ENCODE measurements around the gene IRF6.

IRF6 gene

DNA sequence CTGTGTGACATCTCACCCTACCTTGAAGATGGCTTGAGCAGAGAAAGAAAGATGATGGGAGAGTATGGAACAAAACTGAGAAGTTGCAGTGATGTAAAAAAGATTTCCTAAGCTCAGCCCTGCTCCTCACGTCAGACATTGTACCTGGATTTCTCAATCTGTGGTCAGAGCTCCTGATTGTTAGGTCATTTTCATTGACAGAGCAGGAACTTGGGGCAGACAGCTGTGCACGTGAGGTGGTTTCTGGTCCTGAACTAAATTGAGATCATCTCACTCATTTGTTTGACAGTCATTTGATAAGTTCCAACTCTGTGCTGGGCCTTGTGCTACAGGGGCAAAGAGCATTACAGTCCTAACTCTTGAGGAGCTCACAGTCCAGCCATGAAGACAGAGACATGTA, 39.9 kb downstream of the IRF6 start:
- DNase-seq (ENCODE audit: extremely low read depth in 1 of 2, low read depth in 1 of 2): no peak

- DNase-seq (ENCODE audit: extremely low read depth in 1 of 2, low read depth in 1 of 2): no peak
Observed at GRCh38 chr1:209761011-209761635, 44.8 kb downstream of the IRF6 start.

DNA sequence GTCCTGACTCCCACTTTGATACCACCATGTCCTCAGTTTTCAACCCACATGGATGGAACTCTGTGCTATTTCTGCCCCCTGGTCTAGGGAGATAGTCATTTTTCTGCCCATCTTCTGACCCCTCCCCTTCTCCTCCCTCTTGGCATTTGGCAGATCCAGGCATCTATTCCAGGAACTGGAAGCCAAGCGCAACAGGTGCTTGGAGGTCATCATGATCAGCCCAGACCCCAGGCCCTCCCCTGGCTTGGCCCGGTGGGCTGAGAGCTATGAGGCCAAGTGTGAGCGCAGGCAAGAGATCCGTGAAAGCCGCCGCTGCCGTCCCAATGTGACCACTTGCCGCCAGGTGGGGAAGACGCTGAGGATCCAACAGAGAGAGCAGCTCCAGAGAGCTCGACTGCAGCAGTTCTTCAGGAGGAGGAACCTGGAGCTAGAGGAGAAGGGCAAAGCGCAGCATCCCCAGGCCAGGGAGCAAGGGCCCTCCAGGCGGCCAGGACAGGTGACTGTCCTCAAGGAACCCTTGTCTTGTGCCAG, 46.0 kb downstream of the IRF6 start:
- no peak for DNase-seq (ENCODE audit: extremely low read depth in 1 of 2, low read depth in 1 of 2)

DNA sequence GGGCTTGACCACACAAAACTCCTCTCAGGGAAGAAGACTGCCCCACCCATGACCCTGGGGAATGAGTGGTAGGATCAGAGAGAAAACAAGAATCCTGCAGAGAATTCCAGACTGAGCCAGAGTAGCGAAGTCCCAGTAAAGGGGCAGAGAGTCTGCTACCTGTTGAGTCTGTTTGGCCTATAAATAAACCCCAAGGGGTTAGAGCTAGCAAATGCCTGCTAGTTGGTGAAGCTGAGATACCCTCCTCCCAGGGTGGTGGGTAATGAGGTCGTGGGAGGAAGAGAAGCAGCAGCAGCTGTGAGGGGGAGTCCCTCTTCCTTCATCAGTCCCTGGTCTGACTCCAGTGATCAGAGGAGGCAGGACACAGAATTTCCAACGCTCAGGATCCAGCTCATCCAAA, 47.5 kb downstream of the IRF6 start:
- no peak for DNase-seq (ENCODE audit: extremely low read depth in 1 of 2, low read depth in 1 of 2)

- no peak for DNase-seq (ENCODE audit: extremely low read depth in 1 of 2, low read depth in 1 of 2)
Observed at GRCh38 chr1:209756615-209757445, 49.1 kb downstream of the IRF6 start.

DNA sequence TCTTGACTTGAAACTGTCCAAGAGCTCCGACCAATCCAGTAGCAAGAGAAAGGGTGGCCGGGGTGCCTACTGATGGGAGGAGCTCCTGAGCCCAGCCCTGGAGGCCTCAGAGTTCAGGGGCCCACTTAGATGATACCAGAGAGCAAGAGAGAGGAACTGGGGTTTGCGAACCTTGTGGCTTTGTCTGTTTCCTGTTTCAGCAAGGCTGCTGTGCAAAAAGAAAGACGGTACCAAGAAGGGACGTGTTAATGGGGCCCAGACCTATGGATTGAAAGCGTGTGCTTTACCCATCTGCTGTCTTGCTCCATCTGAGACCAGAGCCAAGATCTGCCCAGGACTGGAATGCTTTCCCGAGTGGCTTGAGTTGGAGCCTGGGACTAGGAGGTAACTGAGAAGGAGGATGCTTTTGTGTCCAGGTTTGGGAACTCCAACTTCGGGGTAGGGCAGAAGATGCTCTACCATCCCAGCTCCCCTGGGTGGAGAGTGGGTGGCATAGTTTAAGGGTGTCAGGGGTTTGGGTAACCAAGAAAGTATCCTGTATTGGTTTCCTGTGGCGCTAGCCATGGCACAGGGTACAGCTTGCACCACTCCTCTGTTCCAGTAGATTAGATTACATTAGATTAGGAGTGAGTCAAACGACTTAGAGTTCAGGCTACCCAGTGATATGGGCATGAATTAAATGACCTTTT, 49.9 kb downstream of the IRF6 start, which contains the start of gene TRAF3IP3:
Gene TRAF3IP3, plus strand, starts transcription at position 128 of the 689 bp plus-strand sequence. CDS start 3,987 bp downstream, outside the sequence.
- DNase-seq (ENCODE audit: extremely low read depth in 1 of 2, low read depth in 1 of 2): peak in 1 of 2 donors; percentile 52

DNA sequence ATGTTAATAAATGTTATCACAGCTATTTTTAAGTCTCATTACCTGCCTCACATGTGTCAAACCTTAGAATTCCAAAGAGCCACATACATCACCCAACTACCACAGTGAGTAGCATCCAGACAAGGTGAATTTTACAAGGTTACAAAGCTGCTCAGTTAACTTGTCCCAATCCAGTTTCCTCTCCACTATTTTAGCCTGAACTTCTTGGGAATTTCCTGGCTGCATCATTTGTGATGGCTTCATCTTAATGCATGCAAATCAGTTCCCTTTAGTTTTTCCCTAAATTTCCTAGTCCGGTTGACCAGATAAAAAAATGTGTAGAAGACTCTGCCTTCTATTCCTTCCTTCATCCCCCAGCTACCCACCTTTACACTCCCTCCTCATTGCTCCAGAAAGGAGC, 50.7 kb downstream of the IRF6 start:
- DNase-seq (ENCODE audit: extremely low read depth in 1 of 2, low read depth in 1 of 2): no peak

DNA sequence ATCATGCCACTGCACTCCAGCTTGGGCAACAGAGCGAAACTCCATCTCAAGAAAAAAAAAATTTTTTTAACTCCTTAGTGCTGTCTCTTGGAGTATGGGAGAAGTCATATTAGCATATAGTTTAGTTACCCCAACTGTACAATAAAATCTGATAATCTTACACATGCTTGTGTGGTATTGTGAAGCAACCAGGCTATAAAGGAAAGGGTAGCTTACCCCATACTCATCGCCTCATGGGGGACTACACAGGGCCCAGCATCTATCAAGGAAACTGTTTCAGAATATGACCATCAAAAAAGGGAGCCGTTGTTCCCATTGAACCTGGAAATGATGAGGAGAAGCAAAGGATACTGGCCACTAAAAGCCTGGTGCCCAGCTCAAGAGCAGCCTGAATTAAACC, 53.1 kb downstream of the IRF6 start:
- no peak for DNase-seq (ENCODE audit: extremely low read depth in 1 of 2, low read depth in 1 of 2)

GRCh38 chr1:209751627-209752231, 54.2 kb downstream of the IRF6 start:
- DNase-seq (ENCODE audit: extremely low read depth in 1 of 2, low read depth in 1 of 2): no peak

- DNase-seq (ENCODE audit: extremely low read depth in 1 of 2, low read depth in 1 of 2): no peak
Observed at GRCh38 chr1:209749670-209750323, 56.1 kb downstream of the IRF6 start.

DNA sequence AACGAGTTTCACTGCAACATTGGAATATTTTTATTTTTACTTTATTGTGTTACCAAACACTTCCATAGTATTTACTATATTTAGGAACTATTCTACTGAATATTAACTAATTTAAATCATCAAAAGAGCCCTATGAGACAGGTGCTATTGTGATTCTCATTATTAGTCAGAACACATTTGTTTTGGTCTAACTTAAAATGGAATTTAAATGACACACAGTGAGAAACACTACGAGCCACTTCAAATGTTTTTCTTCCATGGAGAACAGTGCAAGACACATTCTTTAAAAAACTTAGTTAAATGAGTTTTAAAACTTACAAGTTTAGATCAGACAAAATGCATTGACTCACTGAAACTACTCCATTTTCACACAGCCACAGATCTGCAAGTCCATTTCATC, 56.7 kb downstream of the IRF6 start:
- DNase-seq (ENCODE audit: extremely low read depth in 1 of 2, low read depth in 1 of 2): no peak

DNA sequence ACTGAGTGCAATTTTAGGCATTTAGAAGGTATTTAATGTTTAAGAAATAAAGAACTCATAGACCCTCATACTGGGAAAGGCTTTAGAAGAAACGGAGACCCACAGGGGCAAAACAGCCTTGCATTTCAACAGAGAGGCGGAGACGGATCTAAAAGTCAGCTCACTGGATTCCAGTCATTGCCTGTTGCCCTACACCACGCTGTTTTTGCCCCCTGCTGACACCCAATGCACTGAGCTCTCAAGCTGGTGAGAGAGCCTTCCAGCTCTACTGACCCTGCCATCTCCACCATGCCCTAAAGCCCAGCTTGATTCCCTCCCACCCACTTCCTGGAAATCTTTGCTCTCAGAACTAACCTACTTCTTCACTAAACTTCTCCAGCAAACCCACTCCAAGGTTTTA, 57.3 kb downstream of the IRF6 start:
- no peak for DNase-seq (ENCODE audit: extremely low read depth in 1 of 2, low read depth in 1 of 2)

GRCh38 chr1:209747580-209748262, 58.2 kb downstream of the IRF6 start:
- peak; percentile 50 to 65 for DNase-seq (ENCODE audit: extremely low read depth in 1 of 2, low read depth in 1 of 2)

DNA sequence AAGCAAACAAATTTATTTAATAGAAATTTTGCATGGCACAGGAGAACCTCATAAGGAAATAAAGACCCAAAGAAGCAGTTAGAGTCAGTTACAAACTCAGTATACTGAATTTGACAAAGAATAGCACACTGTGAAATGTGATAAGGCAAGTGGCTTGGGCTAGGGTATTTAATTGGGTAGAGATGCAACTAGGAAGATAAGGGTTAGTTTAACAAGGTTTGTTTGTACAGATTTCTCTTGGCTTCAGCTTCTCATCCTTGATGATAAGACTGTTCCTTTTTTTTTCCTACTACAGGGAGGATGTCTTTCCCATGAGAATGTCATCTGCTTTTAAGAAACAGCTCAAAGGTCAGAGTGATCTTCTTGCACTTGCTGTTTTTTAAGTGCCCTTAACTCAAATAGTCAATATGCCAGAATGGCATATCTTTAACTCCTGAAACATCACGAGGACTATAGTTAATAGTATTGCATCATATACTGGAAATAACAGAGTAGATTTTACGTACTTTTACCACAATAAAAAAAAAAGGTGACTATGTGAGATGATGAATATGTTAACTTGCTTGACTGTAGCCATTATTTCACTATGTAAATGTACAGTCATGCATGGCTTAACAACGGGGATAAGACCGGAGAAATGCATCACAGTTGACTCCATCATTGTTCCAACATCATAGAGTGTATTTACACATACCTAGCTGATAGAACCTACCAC, 59.3 kb downstream of the IRF6 start:
- no peak for DNase-seq (ENCODE audit: extremely low read depth in 1 of 2, low read depth in 1 of 2)

- no peak for DNase-seq (ENCODE audit: extremely low read depth in 1 of 2, low read depth in 1 of 2)
Observed at GRCh38 chr1:209743145-209743482, 62.8 kb downstream of the IRF6 start.

DNA sequence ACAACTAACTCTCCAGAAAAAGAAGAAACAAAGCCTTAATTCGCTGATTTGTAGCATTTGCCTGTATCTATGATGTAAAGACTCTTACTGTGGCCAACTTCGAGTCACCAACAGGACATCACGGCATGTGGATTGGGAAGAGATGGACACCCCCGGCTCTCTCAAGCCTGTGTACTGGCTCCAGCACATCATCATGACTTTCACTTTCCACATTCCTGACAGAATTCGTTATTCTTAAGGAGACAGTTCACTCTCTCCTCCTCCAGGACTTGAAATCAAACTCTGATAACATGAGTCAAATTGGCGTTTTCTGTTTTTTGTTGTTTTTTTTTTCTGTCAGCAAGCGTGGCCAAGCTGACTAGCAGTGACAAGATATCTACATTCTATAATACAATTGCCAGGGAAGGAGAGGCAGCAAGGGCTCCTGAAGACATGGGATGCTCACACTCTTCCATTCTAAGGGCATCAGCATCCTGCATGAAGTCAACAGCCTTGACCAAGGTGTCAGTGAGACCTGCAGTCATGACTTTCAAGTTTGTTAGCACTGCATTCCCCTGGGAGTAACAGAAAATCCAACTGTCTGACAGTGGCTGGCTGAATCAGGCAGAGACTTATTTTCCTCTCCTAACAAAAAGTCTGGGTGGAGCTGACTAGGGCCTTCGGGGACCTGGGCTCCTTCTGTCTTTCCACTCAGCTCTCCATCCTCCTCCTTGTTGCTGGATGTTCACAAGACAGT, 63.4 kb downstream of the IRF6 start:
- no peak for DNase-seq (ENCODE audit: extremely low read depth in 1 of 2, low read depth in 1 of 2)

DNA sequence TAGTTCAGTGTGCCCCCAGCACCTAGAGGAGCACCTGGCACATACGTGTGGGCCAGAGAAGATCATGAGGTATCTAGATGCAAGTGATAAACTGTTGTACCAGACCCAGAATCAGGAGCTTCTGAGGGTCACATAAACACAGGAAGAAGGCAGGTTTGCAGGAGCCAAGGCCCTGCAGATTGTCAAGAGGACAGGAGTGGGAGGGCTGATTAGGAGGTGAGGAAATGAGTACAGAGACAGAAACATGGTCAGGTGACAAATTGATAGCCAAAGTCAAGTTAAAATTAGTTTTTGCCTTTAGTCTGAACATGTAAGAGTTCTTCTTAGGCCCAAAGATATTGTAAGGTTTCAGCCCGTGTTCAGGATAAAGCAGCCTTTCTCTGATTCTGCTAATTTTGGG, 64.1 kb downstream of the IRF6 start:
- DNase-seq (ENCODE audit: extremely low read depth in 1 of 2, low read depth in 1 of 2): no peak

DNA sequence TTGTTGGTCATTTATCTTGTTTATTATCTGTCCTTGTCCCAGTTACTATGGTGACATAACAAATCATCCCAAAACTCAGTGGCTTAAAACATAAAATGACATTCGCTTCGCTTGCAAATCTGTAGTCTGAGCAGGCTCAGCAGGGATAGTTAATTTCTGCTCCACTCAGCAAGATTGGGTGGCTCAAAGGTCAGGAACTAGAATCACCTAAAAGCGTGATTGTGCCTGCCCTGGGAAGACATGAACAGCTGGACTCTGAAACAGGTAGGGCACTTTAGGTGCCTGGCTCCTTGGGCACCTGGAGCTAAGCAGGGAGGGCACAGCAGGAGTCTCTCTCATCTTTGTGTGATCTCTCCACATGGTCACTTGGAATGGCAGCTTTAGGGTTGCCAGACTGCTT, 64.7 kb downstream of the IRF6 start:
- no peak for DNase-seq (ENCODE audit: extremely low read depth in 1 of 2, low read depth in 1 of 2)

DNA sequence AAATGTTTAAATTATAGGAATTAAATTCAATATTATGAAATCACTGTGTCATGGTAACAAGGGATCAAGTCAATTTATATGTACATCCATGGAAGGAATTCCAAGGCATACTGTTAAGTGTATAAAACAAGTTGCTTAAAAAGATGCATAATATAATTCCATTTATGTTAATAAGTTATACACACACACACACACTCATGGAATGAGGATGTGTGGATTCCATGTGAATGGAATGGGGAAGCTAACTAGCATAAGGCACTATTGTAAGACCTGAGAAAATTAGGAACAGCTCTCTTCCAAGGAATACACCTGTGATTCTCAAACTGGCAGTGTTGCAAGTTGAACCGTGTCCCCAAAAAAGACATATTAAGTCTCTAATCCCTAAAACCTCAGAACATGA, 67.7 kb downstream of the IRF6 start:
- no peak for DNase-seq (ENCODE audit: extremely low read depth in 1 of 2, low read depth in 1 of 2)

Data from activated CD8-positive, alpha-beta memory T cell treated with anti-CD3 and anti-CD28 coated beads for 1 hour (primary cell).